HCT116 (cell line): ENCODE measurements around the gene PRKG1. TPM values are rescaled to one million over a fixed set of nuclear protein-coding genes. Genes with fewer than 3 reads are reported as not detected.

Source experiments
- ATAC-seq: fragments of 200-7000 bp; cut with Tn5 transposase; 2 replicates; pipeline ENCODE4 v1.9.1; 2020; ENCODE audit warnings: mild to moderate bottlenecking, moderate library complexity
- BruUV-seq: library from RNA; stranded (reverse); fragments of 400-500 nt; replicated peaks from 2 replicates; lab custom pipeline; 2021; lab: Mats Ljungman, UMichigan
- CTCF ChIA-PET: fragments of 300-600 bp; sonication (Branson Sonifier 250); formaldehyde crosslinking; loops from one replicate; lab custom pipeline; 2021; ENCODE audit warnings: antibody characterized with exemption; lab: Charles Lee
- POLR2A ChIA-PET: fragments of 300-600, 350-600 bp; sonication (Branson Sonifier 250); formaldehyde crosslinking; loops from one replicate; lab custom pipeline; 2021; ENCODE audit warnings: antibody characterized with exemption; lab: Charles Lee
- RAD21 ChIA-PET, 2 experiments: fragments of 300-600 bp; sonication (Branson Sonifier 250); formaldehyde crosslinking; loops; one replicate each; lab custom pipeline; 2023; ENCODE audit warnings: low total read pairs in 2 of 2; ENCODE audit not compliant: uncharacterized antibody in 2 of 2, unreplicated experiment in 2 of 2, low non-redundant PET in 1 of 2; lab: Charles Lee
- DNase-seq: peaks from one replicate; pipeline ENCODE4 v3.0.0-alpha.2; 2010; ENCODE audit warnings: low read depth, low spot score
- H2AFZ ChIP-seq: fragments of 200-600 bp; shearing (Covaris generic), sonication (generic); 2 replicates; pipeline ENCODE4 v1.6.1; 2017; ENCODE audit warnings: low read depth, mixed run types, mixed read lengths, antibody characterized with exemption, low read length; ENCODE audit not compliant: poor library complexity, severe bottlenecking
- H3K27ac ChIP-seq: 2 replicates; pipeline ENCODE4 v1.5.1; 2012; ENCODE audit warnings: low read depth, low read length
- H3K27me3 ChIP-seq: fragments of 200-600 bp; sonication (generic); 2 replicates; pipeline ENCODE4 v1.6.1; 2016; ENCODE audit warnings: mixed run types, low read length, mixed read lengths; ENCODE audit not compliant: insufficient read depth
- H3K36me3 ChIP-seq, 2 experiments: fragments of 200-500 bp in 1 of 2; fragments of 200-600 bp in 1 of 2; sonication (Bioruptor generic) in 1 of 2; sonication (generic) in 1 of 2; 2 replicates each; pipeline versions ENCODE4 v1.5.1 to v1.6.1; 2014 to 2016; ENCODE audit warnings: low read length in 2 of 2, inconsistent platforms in 1 of 2, mixed read lengths in 1 of 2, mixed run types in 1 of 2; ENCODE audit not compliant: insufficient read depth in 2 of 2, control insufficient read depth in 1 of 2
- H3K4me1 ChIP-seq, 2 experiments: fragments of 200-600 bp in 1 of 2; sonication (generic) in 1 of 2; 2 replicates each; pipeline versions ENCODE4 v1.5.1 to v1.6.1; 2012 to 2017; ENCODE audit warnings: low read length in 2 of 2, inconsistent platforms in 1 of 2, mild to moderate bottlenecking in 1 of 2, mixed read lengths in 1 of 2, mixed run types in 1 of 2, moderate library complexity in 1 of 2; ENCODE audit not compliant: insufficient read depth in 2 of 2, control insufficient read depth in 1 of 2
- H3K4me2 ChIP-seq: fragments of 200-600 bp; sonication (generic); 2 replicates; pipeline ENCODE4 v1.6.1; 2017; ENCODE audit warnings: mixed run types, low read length, mixed read lengths
- H3K4me3 ChIP-seq, 2 experiments: fragments of 200-600 bp in 1 of 2; sonication (generic) in 1 of 2; replicated peaks in 1 of 2; 2 replicates each; pipeline ENCODE4 v1.5.1; 2011 to 2016; ENCODE audit warnings: low read length in 2 of 2, control low read depth in 1 of 2, low read depth in 1 of 2, mild to moderate bottlenecking in 1 of 2, mixed read lengths in 1 of 2, mixed run types in 1 of 2
- H3K79me2 ChIP-seq: fragments of 200-600 bp; sonication (generic); 2 replicates; pipeline ENCODE4 v1.6.1; 2017; ENCODE audit warnings: mild to moderate bottlenecking, mixed run types, low read length, moderate library complexity, mixed read lengths; ENCODE audit not compliant: insufficient read depth
- H3K9ac ChIP-seq: fragments of 200-600 bp; sonication (generic); 2 replicates; pipeline ENCODE4 v1.6.1; 2016; ENCODE audit warnings: low read length, mixed read lengths
- H3K9me2 ChIP-seq: fragments of 200-600 bp; sonication (generic), shearing (Covaris generic); 2 replicates; pipeline ENCODE4 v1.6.1; 2017; ENCODE audit warnings: mixed run types, mild to moderate bottlenecking, moderate library complexity; ENCODE audit not compliant: insufficient read depth
- H3K9me3 ChIP-seq, 2 experiments: fragments of 200-500 bp in 1 of 2; fragments of 200-600 bp in 1 of 2; sonication (Bioruptor generic) in 1 of 2; sonication (generic) in 1 of 2; 2 replicates each; pipeline ENCODE4 v1.6.1; 2014 to 2017; ENCODE audit warnings: low read length in 2 of 2, mixed read lengths in 2 of 2, inconsistent platforms in 1 of 2, low read depth in 1 of 2, mild to moderate bottlenecking in 1 of 2, mixed run types in 1 of 2, moderate library complexity in 1 of 2; ENCODE audit not compliant: control insufficient read depth in 1 of 2, insufficient read depth in 1 of 2
- H4K20me1 ChIP-seq: fragments of 200-600 bp; sonication (generic), shearing (Covaris generic); 2 replicates; pipeline ENCODE4 v1.6.1; 2017; ENCODE audit warnings: mixed run types, mild to moderate bottlenecking, moderate library complexity; ENCODE audit not compliant: insufficient read depth
- CBX3 ChIP-seq: IDR thresholded peaks from 2 replicates; pipeline ENCODE4 v1.6.1; 2012; ENCODE audit warnings: low read depth
- CEBPB ChIP-seq: IDR thresholded peaks from 2 replicates; pipeline ENCODE4 v1.6.1; 2012; ENCODE audit warnings: low read depth
- EGR1 ChIP-seq: IDR thresholded peaks from 2 replicates; pipeline ENCODE4 v1.6.1; 2012; ENCODE audit warnings: low read depth
- EZH2 ChIP-seq: fragments of 200-600 bp; sonication (generic); IDR thresholded peaks from 2 replicates; pipeline ENCODE4 v1.6.1; 2017; ENCODE audit warnings: antibody characterized with exemption, mixed run types
- EZH2phosphoT487 ChIP-seq: fragments of 200-600 bp; IDR thresholded peaks from 2 replicates; pipeline ENCODE4 v1.6.1; 2018; ENCODE audit warnings: antibody characterized with exemption, borderline replicate concordance
- FOSL1 ChIP-seq: IDR thresholded peaks from 2 replicates; pipeline ENCODE4 v1.6.1; 2012; ENCODE audit warnings: low read depth
- JUND ChIP-seq: IDR thresholded peaks from 2 replicates; pipeline ENCODE4 v1.6.1; 2012
- POLR2A ChIP-seq: IDR thresholded peaks from 2 replicates; pipeline ENCODE4 v1.7.0; 2011; ENCODE audit warnings: borderline replicate concordance; ENCODE audit not compliant: insufficient read depth, insufficient read length; ENCODE audit errors: extremely low read depth
- POLR2AphosphoS5 ChIP-seq: IDR thresholded peaks from 2 replicates; pipeline ENCODE4 v1.6.1; 2011; ENCODE audit warnings: mild to moderate bottlenecking, low read depth, low read length, moderate library complexity
- RAD21 ChIP-seq: IDR thresholded peaks from 2 replicates; pipeline ENCODE4 v1.6.1; 2012; ENCODE audit warnings: low read depth, mild to moderate bottlenecking
- SIN3A ChIP-seq: IDR thresholded peaks from 2 replicates; pipeline ENCODE4 v1.6.1; 2012; ENCODE audit warnings: low read depth
- SP1 ChIP-seq: IDR thresholded peaks from 2 replicates; pipeline ENCODE4 v1.6.1; 2012; ENCODE audit warnings: low read depth
- SRF ChIP-seq: IDR thresholded peaks from 2 replicates; pipeline ENCODE4 v1.6.1; 2012; ENCODE audit warnings: low read depth
- TCF7L2 ChIP-seq: IDR thresholded peaks from 2 replicates; pipeline ENCODE4 v1.7.0; 2011; ENCODE audit warnings: borderline replicate concordance, inconsistent platforms; ENCODE audit not compliant: insufficient read depth, insufficient read length; ENCODE audit errors: extremely low read depth
- YY1 ChIP-seq: IDR thresholded peaks from 2 replicates; pipeline ENCODE4 v1.6.1; 2011; ENCODE audit warnings: low read length, low read depth, moderate library complexity, mild to moderate bottlenecking; ENCODE audit not compliant: insufficient replicate concordance; ENCODE audit errors: extremely low read depth
- intact Hi-C: fragments of 100-400 bp; cut with micrococcal nuclease; formaldehyde crosslinking; loops from 2 replicates; pipeline ENCODE4 v1.10.0; 2022
- total RNA-seq: library from RNA; stranded (reverse); gene quantifications from one replicate; pipeline ENCODE4 v1.2.1, GENCODE V29; 2021; ENCODE audit not compliant: unreplicated experiment
- TF ChIP-seq, protein P1 (sequence below): IDR thresholded peaks from 2 replicates; pipeline ENCODE4 v1.6.1; 2012
- TF ChIP-seq, protein P2 (sequence below): IDR thresholded peaks from 2 replicates; pipeline ENCODE4 v1.6.1; 2011; ENCODE audit warnings: mild to moderate bottlenecking, low read length, moderate library complexity; ENCODE audit not compliant: insufficient replicate concordance; ENCODE audit errors: extremely low read depth
- TF ChIP-seq, protein P3 (sequence below): IDR thresholded peaks from 2 replicates; pipeline ENCODE4 v1.6.1; 2012

Gene PRKG1
- total RNA-seq, 1 experiment from 2014 or later = 1.4 TPM

DNA sequence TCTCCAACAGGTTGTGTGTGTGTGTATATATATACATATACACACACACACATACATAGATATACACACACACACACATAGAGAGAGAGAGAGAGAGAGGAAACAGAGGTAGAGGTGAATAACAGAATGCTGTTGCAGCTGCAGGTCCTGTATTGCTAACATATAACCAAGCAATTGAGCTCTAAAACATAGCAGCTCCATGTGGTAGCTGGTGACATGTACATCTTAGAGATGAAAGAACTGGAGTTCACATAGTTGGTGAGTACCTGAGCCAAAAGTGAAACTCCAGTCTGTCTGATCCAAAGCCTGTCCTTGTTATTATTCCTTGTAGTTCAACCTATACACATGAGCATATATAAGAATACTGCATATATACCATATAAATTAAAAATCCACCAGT lies 778.0 kb downstream of the PRKG1 start:
- no peak for ATAC-seq
- no peaks in the 10 kb centered on the region for H3K36me3 ChIP-seq
- BruUV-seq = no TSS peak
- CTCF ChIA-PET = no interaction called here
- TF ChIP-seq YY1 = no peak
- TF ChIP-seq EZH2 = no peak
- TF ChIP-seq, protein P1, sequence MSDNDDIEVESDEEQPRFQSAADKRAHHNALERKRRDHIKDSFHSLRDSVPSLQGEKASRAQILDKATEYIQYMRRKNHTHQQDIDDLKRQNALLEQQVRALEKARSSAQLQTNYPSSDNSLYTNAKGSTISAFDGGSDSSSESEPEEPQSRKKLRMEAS = no peak
- no peak for TF ChIP-seq POLR2AphosphoS5
- no peak for TF ChIP-seq SP1
- no peak for TF ChIP-seq SIN3A
- TF ChIP-seq FOSL1 = no peak
- no peak for TF ChIP-seq EGR1
- no peak for TF ChIP-seq SRF
- TF ChIP-seq CBX3 = no peak
- no peak for TF ChIP-seq CEBPB
- TF ChIP-seq, protein P2, sequence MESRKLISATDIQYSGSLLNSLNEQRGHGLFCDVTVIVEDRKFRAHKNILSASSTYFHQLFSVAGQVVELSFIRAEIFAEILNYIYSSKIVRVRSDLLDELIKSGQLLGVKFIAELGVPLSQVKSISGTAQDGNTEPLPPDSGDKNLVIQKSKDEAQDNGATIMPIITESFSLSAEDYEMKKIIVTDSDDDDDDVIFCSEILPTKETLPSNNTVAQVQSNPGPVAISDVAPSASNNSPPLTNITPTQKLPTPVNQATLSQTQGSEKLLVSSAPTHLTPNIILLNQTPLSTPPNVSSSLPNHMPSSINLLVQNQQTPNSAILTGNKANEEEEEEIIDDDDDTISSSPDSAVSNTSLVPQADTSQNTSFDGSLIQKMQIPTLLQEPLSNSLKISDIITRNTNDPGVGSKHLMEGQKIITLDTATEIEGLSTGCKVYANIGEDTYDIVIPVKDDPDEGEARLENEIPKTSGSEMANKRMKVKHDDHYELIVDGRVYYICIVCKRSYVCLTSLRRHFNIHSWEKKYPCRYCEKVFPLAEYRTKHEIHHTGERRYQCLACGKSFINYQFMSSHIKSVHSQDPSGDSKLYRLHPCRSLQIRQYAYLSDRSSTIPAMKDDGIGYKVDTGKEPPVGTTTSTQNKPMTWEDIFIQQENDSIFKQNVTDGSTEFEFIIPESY = no peak
- TF ChIP-seq EZH2phosphoT487 = no peak
- no peak for TF ChIP-seq RAD21
- TF ChIP-seq, protein P3, sequence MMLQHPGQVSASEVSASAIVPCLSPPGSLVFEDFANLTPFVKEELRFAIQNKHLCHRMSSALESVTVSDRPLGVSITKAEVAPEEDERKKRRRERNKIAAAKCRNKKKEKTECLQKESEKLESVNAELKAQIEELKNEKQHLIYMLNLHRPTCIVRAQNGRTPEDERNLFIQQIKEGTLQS = no peak
- TF ChIP-seq POLR2A = no peak
- no peak for TF ChIP-seq JUND
- no peak for TF ChIP-seq TCF7L2
- TF ChIP-seq, all 23 proteins: peak for 0
- no peaks in the 10 kb centered on the region for H3K9me3 ChIP-seq
- H3K4me2 ChIP-seq = no peak overlapping the region
- POLR2A ChIA-PET = no interaction called here
- H3K27ac ChIP-seq = no peak overlapping the region
- no peaks in the 10 kb centered on the region for H4K20me1 ChIP-seq
- RAD21 ChIA-PET = no interaction called here
- no peak overlapping the region for H3K4me3 ChIP-seq
- H3K9me2 ChIP-seq = no peaks in the 10 kb centered on the region
- no peaks in the 10 kb centered on the region for H3K79me2 ChIP-seq
- no peaks in the 10 kb centered on the region for H3K4me1 ChIP-seq
- DNase-seq = no peak
- intact Hi-C loops = no loop called here
- H3K27me3 ChIP-seq = peaks cover 14% of the 10 kb centered on the region
- H2AFZ ChIP-seq = no peak overlapping the region
- H3K9ac ChIP-seq = no peak overlapping the region
